IMR-90 (cell line): ENCODE data around the gene KLF9.

Experiments
- CTCF ChIP-seq: conservative IDR thresholded peaks from 2 replicates; pipeline ENCODE4 v1.5.1; 2012; ENCODE audit warnings: mild to moderate bottlenecking, low read depth, low read length, improper control_type of control experiment
- MAZ ChIP-seq: IDR thresholded peaks from 2 replicates; pipeline ENCODE4 v1.6.1; 2012; ENCODE audit warnings: low read depth, mild to moderate bottlenecking, low read length, improper control_type of control experiment, moderate library complexity, borderline replicate concordance
- POLR2A ChIP-seq: IDR thresholded peaks from 2 replicates; pipeline ENCODE4 v1.6.1; 2012; ENCODE audit warnings: mild to moderate bottlenecking, low read depth, low read length
- RAD21 ChIP-seq: IDR thresholded peaks from 2 replicates; pipeline ENCODE4 v1.6.1; 2012; ENCODE audit warnings: low read length, improper control_type of control experiment
- SMC3 ChIP-seq: fragments of 150-350 bp; IDR thresholded peaks from 2 replicates; pipeline ENCODE4 v1.6.1; 2016; ENCODE audit warnings: low read depth, mild to moderate bottlenecking, antibody characterized with exemption, low read length, moderate library complexity
- TF ChIP-seq, protein P1 (sequence below): fragments of 150-350 bp; IDR thresholded peaks from 2 replicates; pipeline ENCODE4 v1.6.1; 2017; ENCODE audit warnings: mild to moderate bottlenecking, antibody characterized with exemption, low read length, low read depth

DNA sequence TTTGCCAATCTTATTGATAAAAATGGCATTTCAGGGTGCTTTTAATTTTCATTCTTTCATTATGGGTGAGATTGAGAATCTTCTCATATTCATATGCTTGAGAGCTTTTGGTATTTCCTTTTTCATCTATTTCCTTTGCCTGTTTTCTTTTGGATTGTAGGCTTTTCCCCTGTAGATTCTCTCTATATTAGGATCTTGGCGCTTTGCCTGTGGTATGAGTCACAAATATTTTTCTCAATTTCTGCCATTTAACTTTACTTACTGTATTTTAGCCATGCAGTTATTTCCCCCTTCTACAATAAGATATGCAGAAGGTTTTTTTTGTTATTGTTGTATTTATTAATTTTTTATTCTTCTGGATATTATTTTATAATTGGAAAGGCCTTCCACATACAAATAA, 21.5 kb upstream of the KLF9 start:
- TF ChIP-seq CTCF: no peak
- TF ChIP-seq, protein P1, sequence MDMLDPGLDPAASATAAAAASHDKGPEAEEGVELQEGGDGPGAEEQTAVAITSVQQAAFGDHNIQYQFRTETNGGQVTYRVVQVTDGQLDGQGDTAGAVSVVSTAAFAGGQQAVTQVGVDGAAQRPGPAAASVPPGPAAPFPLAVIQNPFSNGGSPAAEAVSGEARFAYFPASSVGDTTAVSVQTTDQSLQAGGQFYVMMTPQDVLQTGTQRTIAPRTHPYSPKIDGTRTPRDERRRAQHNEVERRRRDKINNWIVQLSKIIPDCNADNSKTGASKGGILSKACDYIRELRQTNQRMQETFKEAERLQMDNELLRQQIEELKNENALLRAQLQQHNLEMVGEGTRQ: no peak
- TF ChIP-seq RAD21: no peak
- TF ChIP-seq POLR2A: no peak
- no peak for TF ChIP-seq MAZ
- TF ChIP-seq SMC3: no peak
